22Rv1 (cell line): Measurements from ENCODE around the gene CFAP73.

Experiments
- H3K27ac ChIP-seq: fragments of 450-650 bp; 2 replicates; pipeline ENCODE4 v1.5.1; 2017
- CTCF ChIP-seq: fragments of 450-650 bp; IDR thresholded peaks from 2 replicates; pipeline ENCODE4 v1.5.1; 2017; ENCODE audit warnings: mild to moderate bottlenecking
- ZFX ChIP-seq: fragments of 450-650 bp; IDR thresholded peaks from 2 replicates; pipeline ENCODE4 v1.6.1; 2017; ENCODE audit warnings: antibody characterized with exemption, borderline replicate concordance

The CFAP73 gene

DNA sequence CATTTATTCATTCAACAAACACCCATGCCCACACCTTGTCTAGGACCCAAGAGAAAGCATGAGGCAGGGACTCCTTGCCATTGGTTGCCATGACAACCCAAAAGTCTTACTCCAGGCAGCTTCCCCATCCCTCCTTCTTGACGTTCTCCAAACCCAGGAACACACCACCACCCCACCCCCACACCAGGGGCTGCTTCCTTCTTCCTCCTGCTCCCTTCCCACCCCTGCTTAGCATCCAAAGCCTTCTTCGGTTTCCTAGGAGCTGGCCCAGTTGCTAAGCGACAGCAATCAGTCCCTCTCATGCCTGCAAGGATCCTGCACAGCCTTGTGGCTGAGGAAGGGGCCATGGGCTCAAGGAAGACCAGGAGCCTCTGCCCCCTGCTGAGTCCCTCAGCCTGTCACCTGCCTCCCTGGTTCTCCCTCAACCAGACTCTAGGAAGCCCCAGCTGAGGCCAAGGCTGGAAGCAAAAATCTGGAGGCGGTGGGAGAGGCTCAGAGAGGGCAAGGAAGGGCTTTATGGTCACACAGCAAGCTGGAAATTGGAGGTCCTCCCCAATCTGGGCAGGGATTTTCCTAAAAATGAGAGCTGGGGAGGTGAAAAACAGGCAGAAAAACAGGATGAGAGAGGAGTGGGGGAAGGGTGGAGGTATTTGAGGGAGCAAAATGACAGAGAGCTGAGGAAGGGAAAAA, 29.4 kb upstream of the CFAP73 start:
- no peak overlapping the region for H3K27ac ChIP-seq
- TF ChIP-seq ZFX (no peak), CTCF (no peak)

- no peak overlapping the region for H3K27ac ChIP-seq
- TF ChIP-seq CTCF (no peak), ZFX (no peak)
Observed at GRCh38 chr12:113120670-113121370, 28.7 kb upstream of the CFAP73 start.

DNA sequence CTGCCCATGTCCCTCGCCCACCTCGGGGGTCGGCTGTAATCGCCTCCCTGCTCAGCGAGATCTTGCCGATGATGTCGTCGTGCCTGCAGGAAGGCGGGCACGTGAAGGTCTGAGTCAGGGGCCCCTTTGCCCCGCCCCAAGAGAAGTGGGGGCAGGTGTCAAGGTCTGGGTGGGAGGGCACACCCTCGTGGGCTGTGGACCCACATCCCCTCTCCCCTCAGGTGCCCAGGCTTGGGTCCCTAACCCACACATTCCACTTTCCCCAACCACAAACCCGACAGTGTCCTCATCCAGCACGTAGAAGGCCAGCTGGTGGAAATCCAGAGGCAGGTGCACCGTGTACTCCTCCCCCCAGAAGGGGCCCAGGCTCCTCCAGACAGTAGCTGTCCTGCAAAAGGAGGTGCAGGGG, 21.7 kb upstream of the CFAP73 start:
- TF ChIP-seq CTCF (no peak), ZFX (no peak)
- no peak overlapping the region for H3K27ac ChIP-seq

DNA sequence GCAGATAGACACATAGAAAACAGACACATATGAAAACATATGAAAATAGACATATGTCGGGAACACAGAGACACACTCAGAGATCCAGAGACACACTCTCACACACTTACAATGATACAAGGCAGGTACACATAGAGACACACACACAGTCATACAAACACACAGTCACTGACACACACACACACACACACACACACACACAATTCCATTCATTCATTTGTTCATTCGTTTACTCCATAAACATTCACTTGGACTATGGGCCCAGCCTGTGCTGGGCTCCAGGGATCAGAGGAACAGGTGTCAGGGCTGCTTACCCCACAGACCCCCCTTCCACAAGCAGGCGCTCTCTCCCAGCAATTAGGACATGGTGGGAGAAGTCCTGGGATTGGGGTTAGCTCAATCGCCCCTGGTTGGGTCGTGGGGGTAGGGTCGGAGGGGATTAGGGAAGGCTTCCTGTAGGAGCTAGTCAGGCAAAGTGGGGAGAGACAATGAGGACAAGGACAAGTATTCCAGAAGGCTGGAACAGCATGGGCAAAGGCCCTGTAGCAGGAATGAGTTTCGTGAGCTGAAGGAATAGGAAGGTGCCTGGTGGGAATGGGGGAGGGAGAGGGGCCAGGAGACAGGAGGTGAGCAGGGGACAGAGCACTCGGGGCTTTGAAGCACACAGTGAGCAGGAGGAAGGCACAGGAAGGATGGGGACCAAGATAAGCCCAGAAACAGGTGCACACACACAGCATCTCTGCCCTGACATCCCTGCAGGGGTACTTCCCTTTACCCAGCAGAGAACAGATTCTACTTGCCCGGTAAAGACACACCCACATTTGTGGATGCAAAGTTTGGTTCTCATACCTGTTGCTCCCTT, 20.5 kb upstream of the CFAP73 start:
- no peak overlapping the region for H3K27ac ChIP-seq
- TF ChIP-seq CTCF = no peak
- TF ChIP-seq ZFX = no peak

GRCh38 chr12:113129664-113130456, 19.7 kb upstream of the CFAP73 start:
- no peak overlapping the region for H3K27ac ChIP-seq
- TF ChIP-seq CTCF (no peak), ZFX (no peak)

- TF ChIP-seq CTCF = peak; percentile 73
- no peak for TF ChIP-seq ZFX
- H3K27ac ChIP-seq = no peak overlapping the region
Observed at GRCh38 chr12:113130457-113131135, 18.9 kb upstream of the CFAP73 start.
